ENCODE data around the gene LRMDA.

GRCh38 chr10:76285515-76285914 lies 854.1 kb downstream of the LRMDA start:
- TF ChIP-seq CTCF (IDR thresholded peaks at IDR 0.05), result no peak
- no peak for TF ChIP-seq EZH2 (IDR thresholded peaks at IDR 0.05; ENCODE audit: borderline replicate concordance, insufficient read depth, low read depth, low read length, poor library complexity, severe bottlenecking)
